NCI-H2081 treated with DMSO at 0.1 percent for 48 hours (cell line): ENCODE measurements around the gene BABAM2.

Source experiments
- DNase-seq: peaks from one replicate; lab custom pipeline; 2025; lab: John Stamatoyannopoulos, UW

Gene BABAM2

DNA sequence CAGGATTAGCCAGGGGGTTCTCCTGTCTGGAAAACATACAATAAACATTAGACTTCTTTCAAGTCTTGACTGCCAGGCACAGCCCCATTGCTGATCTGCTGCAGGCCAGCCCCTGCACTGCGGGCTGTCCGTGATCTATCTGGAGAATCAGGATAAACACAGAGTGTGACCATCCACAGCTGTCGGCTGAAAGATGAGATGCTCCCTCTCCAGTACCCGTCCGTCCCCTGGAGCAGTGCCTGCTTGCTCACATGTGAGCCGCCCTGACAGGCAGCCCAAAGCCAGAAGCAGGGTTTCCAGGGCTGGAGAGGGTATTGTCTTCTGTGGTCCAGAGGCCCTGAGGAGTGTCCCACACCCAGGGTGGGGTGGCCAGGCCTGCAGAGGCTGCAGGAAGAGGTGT lies 456.1 kb downstream of the BABAM2 start:
- no peak for DNase-seq

DNA sequence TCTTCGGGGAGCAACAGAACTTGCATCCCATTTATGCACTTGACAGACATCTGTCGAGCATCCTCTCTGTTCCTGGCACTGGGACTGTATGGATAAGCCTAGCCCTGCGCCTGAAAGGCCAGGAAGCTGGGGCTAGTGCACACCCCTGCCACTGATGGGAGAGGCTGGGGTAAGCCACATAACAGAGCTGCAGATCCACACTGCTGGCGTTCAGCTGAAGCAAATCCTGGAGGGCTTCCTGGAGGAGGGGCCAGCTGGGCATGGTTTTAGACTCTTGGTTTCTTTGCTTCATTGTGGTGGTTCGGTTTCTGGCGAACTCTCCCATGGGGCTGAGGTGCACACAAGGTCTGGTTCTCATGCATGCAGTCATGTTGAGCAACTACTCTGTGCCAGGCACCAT lies 456.7 kb downstream of the BABAM2 start:
- DNase-seq: no peak

DNA sequence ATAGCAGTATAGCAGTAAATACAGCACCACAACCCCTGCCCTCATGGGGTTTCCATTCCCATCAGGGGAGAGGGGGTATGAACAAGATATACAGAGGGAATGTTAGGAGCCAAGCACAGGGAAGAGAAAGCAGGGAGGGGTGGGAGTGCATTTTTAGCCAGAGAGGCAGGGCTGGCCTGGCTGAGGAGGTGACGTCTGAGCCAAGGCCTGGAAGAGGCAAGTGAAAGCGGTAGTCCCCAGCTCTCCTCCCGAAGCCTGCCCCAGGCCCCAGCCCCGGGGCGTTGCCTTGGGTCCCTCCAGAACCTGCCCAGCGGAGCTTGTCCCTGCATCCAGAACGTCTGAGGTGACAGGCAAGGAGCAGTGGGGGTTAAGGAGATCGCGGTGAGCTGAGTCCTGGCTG lies 457.1 kb downstream of the BABAM2 start:
- no peak for DNase-seq

DNA sequence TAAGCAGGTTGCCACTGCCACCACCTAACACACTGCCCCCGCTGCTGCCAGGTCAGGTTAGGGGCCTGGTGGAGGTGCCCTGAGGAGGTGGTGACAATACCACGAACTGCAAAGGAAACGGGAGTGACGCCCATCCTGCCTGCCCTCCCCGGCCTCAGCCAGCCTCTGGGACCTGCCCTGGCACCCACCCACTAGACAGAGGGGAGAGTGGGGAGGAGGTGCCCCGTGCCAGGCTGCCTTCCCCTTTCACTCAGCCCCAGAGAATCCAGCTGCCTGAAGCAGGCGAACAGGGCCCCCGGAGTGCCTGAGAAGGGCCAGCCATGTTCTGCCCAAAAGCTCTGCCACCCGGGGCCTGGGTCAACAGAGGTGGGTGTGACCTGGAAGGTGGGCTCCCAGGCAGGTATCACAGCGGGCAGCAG lies 457.6 kb downstream of the BABAM2 start:
- no peak for DNase-seq

DNA sequence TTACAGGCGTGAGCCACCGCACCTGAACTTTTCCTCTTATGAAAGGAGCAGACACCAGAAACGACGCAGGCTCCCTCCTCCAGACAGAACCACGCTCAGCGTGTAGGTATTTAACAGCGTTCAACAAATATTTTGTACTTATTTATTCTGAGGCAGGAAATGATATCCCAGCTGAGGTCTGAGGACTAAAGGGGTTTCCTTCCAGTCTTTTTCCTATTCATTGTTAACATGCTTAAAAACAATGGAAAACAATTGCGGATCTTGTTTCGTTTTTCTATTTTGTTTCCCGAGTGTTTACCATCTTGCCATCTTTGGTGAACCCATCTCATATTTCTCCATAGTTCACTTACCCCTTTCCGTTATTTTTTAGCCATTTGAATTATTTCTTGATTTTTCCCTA lies 458.4 kb downstream of the BABAM2 start:
- no peak for DNase-seq

DNA sequence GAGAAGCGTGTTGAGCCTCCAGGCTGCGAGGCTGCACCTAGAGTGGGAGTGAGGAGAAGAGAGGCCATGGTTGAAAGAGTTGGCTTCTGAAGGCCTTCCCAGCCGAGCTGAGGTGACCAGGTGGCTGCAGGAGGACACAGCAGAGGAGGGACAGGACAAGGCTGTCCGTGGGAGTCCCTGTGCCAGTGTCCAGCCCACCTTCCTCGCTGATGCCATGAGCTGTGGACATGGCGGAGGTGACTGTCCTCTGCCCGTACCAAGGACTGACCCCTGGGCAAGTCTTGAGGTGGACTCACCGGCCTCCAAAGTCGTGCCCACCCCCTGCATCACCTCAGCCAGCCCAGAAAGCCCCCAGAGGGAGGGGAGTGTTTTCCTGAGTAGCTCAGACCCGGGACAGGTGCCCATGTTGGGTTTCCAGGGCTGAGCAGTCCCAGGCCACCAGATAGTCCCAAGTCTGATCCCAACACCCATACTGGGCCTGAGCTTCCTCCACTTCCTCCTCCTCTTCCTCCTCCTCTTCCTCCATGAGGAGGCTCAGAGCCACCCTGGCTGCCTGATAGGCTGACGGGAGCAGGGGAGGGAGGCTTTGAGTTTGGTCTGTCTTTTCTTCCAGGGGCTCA lies 459.1 kb downstream of the BABAM2 start:
- DNase-seq: no peak

DNA sequence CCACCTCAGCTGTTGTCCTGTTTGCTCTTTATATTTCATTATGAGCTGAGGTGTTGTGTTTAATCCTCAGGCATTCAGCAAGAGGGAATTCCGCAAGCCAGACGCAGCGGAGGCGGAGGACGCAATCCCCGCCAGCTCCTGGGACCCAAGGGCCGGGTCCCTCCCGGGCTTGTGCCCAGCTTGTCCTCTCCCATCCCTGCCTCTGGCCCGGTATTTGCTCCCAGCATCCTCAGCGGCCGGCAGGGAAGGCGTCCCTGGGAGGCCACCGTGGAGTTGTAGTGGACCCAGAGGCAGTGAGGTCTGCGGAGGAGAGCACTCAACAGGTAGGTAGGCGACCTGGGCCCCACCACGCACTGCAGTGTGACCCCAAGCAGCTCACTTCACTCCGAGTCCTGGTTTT lies 459.7 kb downstream of the BABAM2 start:
- no peak for DNase-seq

DNA sequence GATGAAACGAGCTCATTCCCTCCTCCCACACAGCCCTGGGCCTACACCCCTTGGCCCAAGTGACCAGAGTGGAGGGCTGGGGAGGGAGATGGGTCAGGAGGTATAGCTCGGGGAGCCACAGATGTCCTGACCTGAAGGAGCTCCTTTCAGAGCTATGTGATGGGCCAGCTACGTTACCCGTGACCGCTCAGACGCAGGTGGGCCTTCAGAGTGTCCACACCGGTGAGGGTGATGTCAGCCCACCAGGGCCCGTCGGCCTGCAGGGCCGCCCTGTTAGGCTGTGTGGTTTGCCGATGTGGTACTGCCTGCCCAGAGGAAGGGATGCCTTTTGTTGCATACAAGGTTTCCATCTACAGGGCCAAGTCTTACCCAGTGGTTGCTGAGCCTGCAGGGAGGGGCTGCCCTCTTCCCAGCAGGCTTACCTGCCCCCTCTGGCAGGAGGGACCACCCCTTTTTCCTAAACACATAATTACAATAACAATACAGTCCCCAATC lies 460.3 kb downstream of the BABAM2 start:
- no peak for DNase-seq

DNA sequence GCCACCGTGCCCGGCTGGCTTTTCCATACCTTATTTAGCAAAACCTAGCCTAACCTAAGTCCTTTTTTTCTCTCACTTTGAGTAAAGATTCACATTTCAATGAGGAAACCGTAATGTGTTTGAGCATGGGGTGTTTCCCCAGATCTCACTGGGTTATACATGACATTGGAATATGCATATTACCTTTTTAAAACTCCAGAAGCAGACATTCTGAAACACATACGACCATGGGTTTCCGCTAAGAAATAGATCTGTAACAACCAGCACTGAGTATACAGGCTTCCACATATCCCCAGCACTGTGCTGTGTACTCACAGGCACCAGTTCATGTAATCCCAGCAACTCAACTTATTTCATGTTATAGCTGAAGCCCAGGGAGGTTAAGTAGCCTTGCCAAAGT lies 461.1 kb downstream of the BABAM2 start:
- no peak for DNase-seq

DNA sequence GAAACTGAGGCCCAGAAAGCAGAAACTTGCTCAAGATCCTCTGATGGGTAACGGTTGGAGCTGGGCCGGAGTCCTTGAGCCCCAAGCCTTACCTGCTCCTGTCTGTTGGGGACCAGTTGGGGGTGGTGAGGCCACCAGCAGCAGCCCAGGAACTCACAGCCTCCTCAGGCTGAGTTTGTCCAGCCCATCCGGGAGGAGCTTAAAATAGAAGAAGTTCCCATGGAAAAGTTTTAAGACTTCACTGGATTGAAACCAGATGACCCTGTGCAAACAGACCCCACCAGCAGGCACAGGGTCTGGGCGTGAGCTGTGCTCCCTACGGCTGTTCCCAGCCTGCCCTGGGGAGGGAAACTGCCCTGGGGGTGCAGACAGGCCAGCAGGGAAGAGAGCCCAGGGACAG lies 461.6 kb downstream of the BABAM2 start:
- no peak for DNase-seq

DNA sequence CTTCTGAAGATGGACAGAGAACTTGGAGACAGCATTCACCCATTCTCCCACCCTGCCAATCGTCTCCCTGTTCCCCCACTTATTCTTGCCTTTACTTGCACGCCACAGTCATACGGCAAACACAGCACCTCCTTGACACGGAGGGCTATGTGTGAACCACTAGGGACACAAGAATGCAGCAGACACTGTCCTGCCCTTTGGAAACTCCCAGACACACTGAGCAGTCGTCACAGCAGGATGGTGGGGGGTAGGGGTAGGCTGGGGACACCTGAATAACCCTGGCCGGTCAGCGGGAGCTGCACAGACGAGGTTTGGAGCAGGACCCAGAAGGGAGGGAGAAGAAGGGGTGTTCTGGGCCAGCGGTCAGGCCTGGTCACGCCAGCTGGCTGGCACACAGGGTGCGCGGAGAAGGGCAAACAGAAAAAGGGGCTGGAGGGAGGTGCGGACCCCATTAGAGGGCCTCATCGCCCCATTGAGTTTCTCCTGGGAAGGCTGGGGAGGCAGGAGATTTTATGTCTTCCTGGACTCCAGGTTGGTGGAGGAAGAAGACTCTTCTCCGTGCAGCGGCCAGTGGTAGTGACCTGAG lies 462.2 kb downstream of the BABAM2 start:
- no peak for DNase-seq

DNA sequence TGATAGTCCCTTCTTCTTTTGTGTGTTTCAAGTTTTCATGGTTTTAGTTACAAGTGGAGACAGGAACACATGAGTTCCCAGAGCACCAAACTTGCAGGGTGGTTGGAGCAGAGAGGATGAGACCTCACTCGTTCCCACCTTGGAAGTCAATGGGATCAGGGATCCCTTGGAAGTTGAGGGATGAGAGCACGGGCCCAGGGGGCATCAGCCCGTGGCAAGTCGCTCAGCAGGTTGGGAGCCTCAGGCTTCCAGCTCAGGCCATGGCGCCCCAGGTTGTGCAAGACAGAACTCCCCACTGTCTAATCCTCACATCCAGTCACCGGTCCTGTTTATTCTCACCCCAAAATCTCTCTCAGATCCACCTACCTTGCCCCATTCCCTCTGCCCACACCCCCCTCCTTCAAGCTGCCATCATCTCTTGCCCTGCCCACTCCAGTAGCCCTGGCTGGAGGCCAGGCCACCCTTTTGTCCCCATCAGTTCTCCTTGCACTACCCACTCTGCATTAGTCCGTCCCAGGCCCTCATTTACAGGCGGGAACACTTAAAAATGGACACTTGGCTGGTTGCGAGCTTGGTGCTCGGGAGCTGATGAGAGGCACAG lies 464.5 kb downstream of the BABAM2 start:
- DNase-seq: no peak

DNA sequence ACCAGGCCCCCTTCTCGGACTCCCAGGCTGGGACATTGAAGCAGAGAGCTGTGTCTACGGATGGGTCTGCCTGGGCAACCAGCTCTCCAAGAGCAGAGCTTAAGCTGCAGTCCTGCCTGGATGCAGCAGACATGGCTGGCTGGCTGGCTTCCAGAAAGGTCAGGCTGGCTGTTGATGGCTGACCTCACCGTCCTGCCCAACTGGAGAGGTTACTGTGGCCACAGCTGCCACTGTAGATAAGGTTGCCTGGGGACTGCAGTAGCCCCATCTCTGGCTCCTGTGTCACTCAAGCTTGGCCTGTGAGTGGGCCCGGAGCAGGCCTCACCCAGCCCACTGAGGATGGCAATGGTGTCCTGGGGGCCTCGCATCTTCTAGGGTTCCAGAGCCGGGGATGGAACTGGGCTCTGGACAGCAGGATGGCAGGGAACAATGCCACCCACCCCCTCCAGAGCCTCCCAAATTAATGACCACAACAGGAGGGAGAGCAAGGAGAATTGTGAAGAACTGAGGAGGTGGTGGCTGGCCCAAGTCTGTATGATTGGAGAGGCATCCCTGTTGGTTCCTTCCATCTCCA lies 465.1 kb downstream of the BABAM2 start:
- DNase-seq: no peak

DNA sequence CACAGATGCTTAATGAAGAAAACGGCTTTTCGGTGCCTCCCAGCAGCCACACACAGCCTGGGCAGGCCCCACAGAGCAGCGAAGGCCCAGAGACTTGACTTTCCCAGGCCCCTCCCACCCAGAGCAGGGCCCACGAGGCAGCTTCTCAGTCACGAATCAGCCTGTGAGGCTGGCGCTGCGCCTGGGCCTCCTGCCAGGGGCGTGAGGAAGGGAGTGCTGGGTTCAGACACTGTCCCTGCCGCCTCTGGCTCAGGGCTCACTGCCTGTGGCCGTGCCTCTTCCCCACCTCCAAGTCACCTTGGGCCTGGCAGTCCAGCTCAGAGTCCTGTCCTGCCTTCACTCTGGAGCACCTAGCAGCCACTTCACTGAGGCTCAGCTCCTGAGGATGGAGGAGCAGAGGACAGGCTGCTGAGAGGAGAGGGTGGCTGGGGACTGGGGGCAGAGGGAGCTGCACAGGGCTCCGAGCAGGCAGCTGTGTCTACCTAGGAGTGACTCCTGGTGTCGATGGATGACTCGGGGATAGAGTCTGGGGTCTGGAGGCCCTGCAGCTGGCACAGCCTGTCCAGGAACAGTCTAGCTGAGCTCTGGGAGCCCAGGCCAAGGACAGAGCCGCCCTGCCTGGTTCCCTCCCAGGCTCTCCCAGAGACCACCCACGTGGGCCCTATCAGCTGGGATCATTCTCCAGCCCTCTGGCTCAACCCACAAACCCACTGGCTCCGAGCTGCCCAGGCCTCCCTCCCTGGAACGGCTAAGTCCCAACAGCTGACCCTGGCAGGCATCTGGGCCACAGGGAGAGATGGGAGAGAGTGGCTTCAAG lies 465.8 kb downstream of the BABAM2 start:
- DNase-seq: no peak

DNA sequence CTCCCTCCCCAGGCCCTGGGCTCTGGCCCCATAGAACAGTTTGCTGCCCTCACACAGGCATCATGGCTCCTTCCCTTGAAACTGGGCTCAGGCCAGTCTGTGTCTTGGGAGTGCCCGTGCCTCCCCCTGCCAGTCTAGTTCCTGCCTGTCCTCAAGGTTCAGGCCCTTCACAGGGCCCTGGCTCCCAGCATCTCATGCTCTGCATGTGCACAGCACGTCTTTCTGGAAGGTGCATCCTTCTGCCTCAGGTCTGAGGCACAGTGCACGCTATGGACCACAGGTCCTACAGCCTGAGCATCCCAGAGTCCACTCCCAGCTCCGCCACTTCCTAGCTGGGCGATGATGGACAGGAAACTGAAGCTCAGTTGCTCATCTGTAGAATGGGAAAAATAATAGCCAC lies 466.5 kb downstream of the BABAM2 start:
- no peak for DNase-seq

DNA sequence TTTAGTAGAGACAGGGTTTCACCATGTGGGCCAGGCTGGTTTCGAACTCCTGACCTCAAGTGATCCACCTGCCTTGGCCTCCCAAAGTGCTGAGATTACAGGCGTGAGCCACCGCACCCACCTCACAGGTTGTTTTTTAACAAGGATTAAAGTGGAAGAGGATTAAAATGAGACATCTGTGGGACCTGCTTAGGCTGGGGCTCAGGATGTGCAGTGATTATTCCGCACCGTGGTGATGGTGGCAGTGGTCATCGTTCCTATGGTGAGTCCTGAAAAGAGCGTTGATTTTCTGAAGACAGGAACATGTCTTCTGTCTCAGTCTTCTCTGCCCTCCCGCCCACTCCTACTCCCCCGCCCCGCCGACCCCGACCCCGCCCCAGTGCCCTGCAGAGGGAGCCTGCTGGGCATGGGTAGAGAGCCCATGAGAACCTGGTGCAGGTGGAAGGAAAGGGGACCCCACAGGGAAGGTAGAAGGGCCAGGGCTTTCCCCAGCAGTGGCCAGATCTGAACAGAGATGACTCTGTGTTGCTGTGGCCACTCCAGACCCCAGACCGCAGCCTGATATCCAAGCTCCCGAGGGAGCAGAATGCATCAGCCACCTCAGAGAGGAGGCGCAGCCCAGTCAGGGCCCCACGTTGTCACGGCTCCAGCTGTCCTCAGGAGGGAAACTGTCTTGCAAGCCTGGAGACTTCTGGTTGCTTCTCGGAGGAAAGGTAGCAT lies 467.6 kb downstream of the BABAM2 start:
- DNase-seq: no peak

DNA sequence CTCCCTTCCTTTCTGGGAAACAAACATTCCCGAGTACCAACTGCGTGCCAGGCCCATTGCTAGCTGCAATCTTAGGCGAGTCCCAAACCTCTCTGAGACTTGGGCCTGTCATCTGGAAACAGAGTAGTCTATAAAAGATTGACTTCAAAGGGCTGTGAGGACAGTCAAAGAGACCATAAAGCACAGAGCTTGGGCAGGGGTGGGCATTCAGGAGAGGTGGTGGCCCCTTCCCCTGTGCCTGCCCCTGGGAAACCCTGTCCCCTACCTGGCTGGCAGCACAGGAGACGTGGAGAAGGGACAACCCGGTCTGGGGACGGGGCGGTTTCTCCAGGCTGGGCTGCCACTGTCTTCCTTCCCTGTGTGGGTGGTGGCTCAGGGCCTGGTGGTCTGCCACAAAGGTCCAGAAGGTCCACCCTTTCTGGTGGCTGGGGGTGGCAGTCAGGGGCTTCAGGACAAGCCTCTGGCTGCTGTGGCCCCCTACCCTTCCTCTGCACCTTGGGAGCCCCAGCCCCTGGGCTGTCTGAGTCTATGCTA lies 468.2 kb downstream of the BABAM2 start:
- DNase-seq: no peak

DNA sequence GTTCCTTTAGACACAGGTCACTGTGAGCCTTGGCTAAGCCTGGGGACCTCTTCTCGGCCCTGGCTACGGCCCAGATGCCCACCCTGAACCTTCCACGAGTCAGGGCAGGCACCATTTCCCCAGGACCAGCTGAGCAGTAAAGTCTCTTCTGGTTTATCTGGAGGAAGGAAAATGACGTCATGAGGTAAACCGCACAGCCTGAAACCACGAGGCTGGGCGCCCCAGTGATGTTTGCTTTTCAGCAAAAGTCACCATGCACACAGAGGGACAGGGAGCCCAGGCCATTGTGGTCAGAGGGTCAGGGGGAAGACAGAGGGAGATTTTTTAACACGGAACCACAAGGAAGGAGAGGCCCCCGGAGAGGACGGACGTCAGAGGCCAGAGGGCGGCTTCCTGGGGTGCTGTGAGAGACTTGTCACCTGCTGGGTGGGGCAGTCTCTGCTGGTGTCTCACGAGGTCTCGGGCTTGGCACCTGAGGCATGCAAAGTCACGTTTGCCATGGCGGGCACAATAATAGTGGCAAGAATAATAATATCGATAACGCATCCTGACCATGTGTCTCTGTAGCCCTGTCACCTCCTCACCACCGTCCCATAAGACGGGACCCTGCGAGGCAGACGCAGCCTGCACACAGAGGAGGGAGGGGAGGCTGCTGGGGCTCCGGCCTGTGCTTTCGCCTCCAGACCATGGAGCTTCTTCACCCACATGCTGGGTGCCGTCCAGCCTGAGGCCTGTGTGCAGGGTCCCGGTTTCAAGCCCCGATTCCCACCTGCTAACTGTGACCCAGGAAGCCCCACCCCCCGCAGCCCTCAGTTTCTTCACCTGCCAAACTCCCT lies 468.9 kb downstream of the BABAM2 start:
- DNase-seq: no peak

DNA sequence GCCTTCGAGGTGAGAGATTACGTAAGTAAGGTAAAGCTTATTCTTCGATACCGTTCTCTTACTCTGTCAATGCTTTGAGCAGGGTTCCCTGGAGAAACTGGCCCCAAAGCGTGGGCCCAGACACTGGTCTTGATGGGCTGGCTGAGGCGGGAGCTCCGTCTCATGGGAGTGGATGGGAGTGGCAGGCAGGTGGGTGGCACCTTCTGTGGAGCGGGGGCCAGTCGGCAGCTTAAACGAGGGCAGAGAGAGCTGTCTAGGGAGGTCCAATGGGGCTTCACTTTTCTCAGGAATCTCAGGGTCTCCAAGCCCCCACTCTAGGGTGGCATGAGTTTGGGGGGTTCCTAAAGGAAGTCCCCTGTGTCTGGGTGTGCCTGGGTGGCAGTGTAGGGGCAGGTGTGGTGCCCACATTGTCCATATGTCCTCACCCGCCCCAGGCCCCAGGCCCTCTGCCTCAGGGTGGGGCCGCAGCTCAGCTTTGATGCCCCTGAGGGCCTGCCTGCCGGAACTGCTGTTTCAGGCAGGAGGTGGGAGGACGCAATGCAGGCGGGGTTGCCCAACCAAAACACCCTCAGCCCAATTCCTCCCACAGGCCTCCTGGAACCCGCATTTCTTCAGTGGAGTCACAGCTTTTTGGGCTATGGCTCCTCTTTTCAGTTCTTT lies 469.7 kb downstream of the BABAM2 start:
- no peak for DNase-seq

DNA sequence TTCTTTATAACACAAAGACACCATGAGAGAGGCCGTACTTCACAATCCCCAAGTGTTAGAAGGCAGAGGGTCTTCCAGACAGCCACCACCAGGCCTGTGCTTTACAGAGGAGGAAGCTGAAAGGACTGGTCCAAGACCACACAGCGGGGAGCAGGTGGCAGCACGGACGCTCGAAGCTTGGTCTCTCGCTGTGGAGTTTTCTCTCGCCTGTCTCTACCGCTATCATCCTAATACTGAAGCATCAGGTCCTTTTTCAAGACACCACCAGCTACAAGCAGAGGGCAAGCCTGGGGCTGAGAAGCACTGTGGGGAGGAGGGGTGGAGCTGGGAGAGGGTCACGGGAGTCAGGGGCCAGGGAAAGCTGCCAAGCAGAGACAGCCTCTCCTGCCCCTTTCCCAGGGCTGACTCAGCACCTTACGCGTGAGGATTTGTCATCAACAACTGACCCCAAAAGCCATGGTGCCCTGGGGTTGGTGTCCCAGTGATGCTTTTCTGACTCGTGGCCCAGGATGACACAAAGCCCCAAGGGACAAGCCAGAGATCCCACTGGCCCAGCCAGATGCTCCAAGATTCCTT lies 470.3 kb downstream of the BABAM2 start:
- no peak for DNase-seq
